Keratinocyte (primary cell): Measurements from ENCODE around the gene EDC3. TPM values are rescaled to one million over a fixed set of nuclear protein-coding genes. Genes with fewer than 3 reads are reported as not detected.

Experiments
- DNase-seq: peaks from one replicate; pipeline ENCODE4 v3.0.0-alpha.2; 2011; ENCODE audit warnings: low read depth, missing footprints, low spot score
- FAIRE-seq: peaks from 2 replicates; lab custom pipeline; 2011; peaks lifted over from hg19 to GRCh38; lab: Jason Lieb, UNC
- H2AFZ ChIP-seq: 2 replicates; pipeline ENCODE4 v1.6.0; 2012; ENCODE audit warnings: low read length, control low read depth, inconsistent platforms; ENCODE audit not compliant: control insufficient read depth
- H3K27ac ChIP-seq: 2 replicates; pipeline ENCODE4 v1.5.1; 2011; ENCODE audit warnings: low read length; ENCODE audit not compliant: control insufficient read depth, insufficient read depth
- H3K27me3 ChIP-seq: 3 replicates; pipeline ENCODE4 v1.6.0; 2011; ENCODE audit warnings: low read length; ENCODE audit not compliant: control insufficient read depth, insufficient read depth; ENCODE audit errors: extremely low read depth
- H3K36me3 ChIP-seq, 2 experiments: 2 replicates in 1 of 2; 3 replicates in 1 of 2; pipeline ENCODE4 v1.5.1; 2011; ENCODE audit warnings: low read length in 2 of 2, mild to moderate bottlenecking in 1 of 2; ENCODE audit not compliant: control insufficient read depth in 2 of 2, insufficient read depth in 2 of 2; ENCODE audit errors: extremely low read depth in 1 of 2
- H3K4me1 ChIP-seq: 3 replicates; pipeline ENCODE4 v1.5.1; 2011; ENCODE audit warnings: low read length; ENCODE audit not compliant: control insufficient read depth, insufficient read depth; ENCODE audit errors: extremely low read depth
- H3K4me2 ChIP-seq: 3 replicates; pipeline ENCODE4 v1.6.0; 2011; ENCODE audit warnings: low read depth, low read length; ENCODE audit not compliant: control insufficient read depth, insufficient read depth; ENCODE audit errors: extremely low read depth
- H3K4me3 ChIP-seq, 3 experiments: fragments of 200-600 bp in 1 of 3; sonication (generic) in 1 of 3; 2 replicates in 2 of 3; 3 replicates in 1 of 3; pipeline ENCODE4 v1.5.1; 2011 to 2016; ENCODE audit warnings: low read length in 3 of 3, mild to moderate bottlenecking in 3 of 3, control low read depth in 2 of 3, inconsistent platforms in 1 of 3, low read depth in 1 of 3, mixed read lengths in 1 of 3, mixed run types in 1 of 3, moderate library complexity in 1 of 3; ENCODE audit not compliant: control insufficient read depth in 2 of 3, insufficient read depth in 2 of 3; ENCODE audit errors: extremely low read depth in 1 of 3
- H3K79me2 ChIP-seq: 2 replicates; pipeline ENCODE4 v1.6.0; 2012; ENCODE audit warnings: low read length; ENCODE audit not compliant: control insufficient read depth, insufficient read depth
- H3K9ac ChIP-seq: 3 replicates; pipeline ENCODE4 v1.6.0; 2011; ENCODE audit warnings: low read length; ENCODE audit not compliant: control insufficient read depth, insufficient read depth; ENCODE audit errors: extremely low read depth
- H3K9me1 ChIP-seq: 3 replicates; pipeline ENCODE4 v1.6.0; 2011; ENCODE audit warnings: low read length; ENCODE audit not compliant: control insufficient read depth, insufficient read depth; ENCODE audit errors: extremely low read depth
- H3K9me3 ChIP-seq: 2 replicates; pipeline ENCODE4 v1.5.1; 2012; ENCODE audit warnings: low read depth, low read length; ENCODE audit not compliant: control insufficient read depth
- H4K20me1 ChIP-seq: 3 replicates; pipeline ENCODE4 v1.6.0; 2011; ENCODE audit warnings: low read length; ENCODE audit not compliant: control insufficient read depth, insufficient read depth; ENCODE audit errors: extremely low read depth
- CTCF ChIP-seq, 3 experiments: IDR thresholded peaks in 1 of 3; conservative IDR thresholded peaks in 1 of 3; optimal IDR thresholded peaks in 1 of 3; 2 replicates in 2 of 3; 3 replicates in 1 of 3; pipeline versions ENCODE3 to v1.5.1; 2011; ENCODE audit warnings: low read length in 3 of 3, mild to moderate bottlenecking in 3 of 3, moderate library complexity in 2 of 3, control low read depth in 1 of 3, inconsistent platforms in 1 of 3; ENCODE audit not compliant: insufficient read depth in 2 of 3; ENCODE audit errors: extremely low read depth in 1 of 3
- EZH2 ChIP-seq: IDR thresholded peaks from one replicate; pipeline ENCODE4 v1.6.1; 2012; ENCODE audit warnings: inconsistent platforms, mild to moderate bottlenecking, low read length, moderate library complexity
- dilution Hi-C: fragments of 300-500 bp; cut with MboI; formaldehyde crosslinking; loops from one replicate; pipeline ENCODE4 v1.7.0; 2020; ENCODE audit warnings: low sequenced_read_pairs; ENCODE audit not compliant: extremely low pct_ligation_motif_present
- polyA plus RNA-seq, 5 experiments: library from polyadenylated mRNA; depleted of rRNA in 3 of 5; stranded (reverse) in 3 of 5; stranded (forward) in 1 of 5; unstranded in 1 of 5; fragments of >200 nt; gene quantifications; 1 replicate in 1 of 5; 2 replicates in 3 of 5; 3 replicates in 1 of 5; pipeline versions ENCODE4 v1.2.1 to v1.2.3, GENCODE V29; 2011 to 2012; ENCODE audit warnings: missing spikeins in 2 of 5, low read depth in 1 of 5, low replicate concordance in 1 of 5

Gene EDC3
- polyA plus RNA-seq, 1 donor (not counting 4 experiments of a cell fraction or from before 2014, with no cell fraction given), result 33.6 TPM

DNA sequence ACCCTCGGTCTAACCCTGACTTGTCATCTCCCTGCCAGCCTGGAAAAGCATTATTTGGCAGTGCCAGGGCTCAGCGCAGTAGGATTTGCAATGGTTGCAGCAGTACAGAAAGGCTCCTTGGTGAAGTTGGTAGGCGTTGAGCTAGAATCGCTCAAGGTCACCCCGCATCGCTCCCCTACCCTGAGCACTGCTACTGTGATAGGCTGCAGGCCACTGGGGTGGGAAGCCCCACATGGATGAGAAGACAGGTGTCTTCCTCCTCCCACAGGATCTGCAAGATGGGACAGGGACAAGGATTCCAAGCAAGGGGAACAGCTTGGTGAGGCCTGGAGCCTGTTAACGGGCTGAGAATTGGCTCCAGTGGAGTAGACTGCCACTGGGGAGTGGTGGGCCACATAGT is 69.5 kb downstream of the EDC3 start:
- H4K20me1 ChIP-seq, result peaks cover 23% of the 10 kb centered on the region
- peaks cover 74 to 93% of the 10 kb centered on the region in 2 experiments for H3K36me3 ChIP-seq
- no peak overlapping the region for H2AFZ ChIP-seq
- dilution Hi-C loops, result no loop called here
- H3K27me3 ChIP-seq, result no peaks in the 10 kb centered on the region
- peaks cover 1% of the 10 kb centered on the region for H3K4me1 ChIP-seq
- H3K9me1 ChIP-seq, result no peaks in the 10 kb centered on the region
- no peaks in the 10 kb centered on the region for H3K9me3 ChIP-seq
- TF ChIP-seq EZH2 (no peak), CTCF (optimal IDR thresholded peaks at IDR 0.05 in 1 of 3, IDR thresholded peaks at IDR 0.05 in 1 of 3, conservative IDR thresholded peaks at IDR 0.05 in 1 of 3; ENCODE audit: extremely low read depth in 1 of 3, insufficient read depth in 2 of 3, low read length in 3 of 3) (no peak)
- H3K4me2 ChIP-seq, result no peak overlapping the region
- FAIRE-seq (no peak), DNase-seq (no peak)
- H3K4me3 ChIP-seq, result no peak overlapping the region
- H3K79me2 ChIP-seq, result peaks cover 22% of the 10 kb centered on the region
- H3K9ac ChIP-seq, result no peak overlapping the region
- no peak overlapping the region for H3K27ac ChIP-seq

DNA sequence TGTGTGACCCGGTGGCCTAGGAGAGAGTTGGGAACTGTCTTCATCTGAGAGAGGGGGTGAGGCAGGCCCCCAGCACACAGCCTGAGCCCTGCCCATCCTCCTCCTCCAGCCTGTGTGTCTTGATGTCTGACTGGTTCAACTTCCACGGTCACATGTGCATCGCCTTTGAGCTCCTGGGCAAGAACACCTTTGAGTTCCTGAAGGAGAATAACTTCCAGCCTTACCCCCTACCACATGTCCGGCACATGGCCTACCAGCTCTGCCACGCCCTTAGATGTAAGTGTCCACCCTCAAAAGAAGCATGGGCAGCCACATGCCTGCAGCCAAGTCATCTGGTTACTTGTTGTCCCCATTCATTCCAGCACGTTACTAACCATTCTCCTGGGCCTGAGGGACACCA is 70.1 kb downstream of the EDC3 start:
- Histone ChIP-seq H3K9ac (no peak overlapping the region), H3K4me3 (no peak overlapping the region), H3K36me3 (peaks cover 76 to 91% of the 10 kb centered on the region in 2 experiments), H3K4me2 (no peak overlapping the region), H3K27ac (no peak overlapping the region), H3K9me1 (no peaks in the 10 kb centered on the region), H2AFZ (no peak overlapping the region), H3K27me3 (no peaks in the 10 kb centered on the region), H3K9me3 (no peaks in the 10 kb centered on the region), H3K4me1 (peaks cover 6% of the 10 kb centered on the region), H3K79me2 (peaks cover 28% of the 10 kb centered on the region), H4K20me1 (peaks cover 26% of the 10 kb centered on the region)
- FAIRE-seq (no peak), DNase-seq (no peak)
- no peak for TF ChIP-seq EZH2
- TF ChIP-seq CTCF (optimal IDR thresholded peaks at IDR 0.05 in 1 of 3, IDR thresholded peaks at IDR 0.05 in 1 of 3, conservative IDR thresholded peaks at IDR 0.05 in 1 of 3; ENCODE audit: extremely low read depth in 1 of 3, insufficient read depth in 2 of 3, low read length in 3 of 3), result no peak
- dilution Hi-C loops, result no loop called here
